ENCODE data around the gene SLIT3.

- TF ChIP-seq EZH2 (IDR thresholded peaks at IDR 0.05): no peak
- TF ChIP-seq, protein P1, sequence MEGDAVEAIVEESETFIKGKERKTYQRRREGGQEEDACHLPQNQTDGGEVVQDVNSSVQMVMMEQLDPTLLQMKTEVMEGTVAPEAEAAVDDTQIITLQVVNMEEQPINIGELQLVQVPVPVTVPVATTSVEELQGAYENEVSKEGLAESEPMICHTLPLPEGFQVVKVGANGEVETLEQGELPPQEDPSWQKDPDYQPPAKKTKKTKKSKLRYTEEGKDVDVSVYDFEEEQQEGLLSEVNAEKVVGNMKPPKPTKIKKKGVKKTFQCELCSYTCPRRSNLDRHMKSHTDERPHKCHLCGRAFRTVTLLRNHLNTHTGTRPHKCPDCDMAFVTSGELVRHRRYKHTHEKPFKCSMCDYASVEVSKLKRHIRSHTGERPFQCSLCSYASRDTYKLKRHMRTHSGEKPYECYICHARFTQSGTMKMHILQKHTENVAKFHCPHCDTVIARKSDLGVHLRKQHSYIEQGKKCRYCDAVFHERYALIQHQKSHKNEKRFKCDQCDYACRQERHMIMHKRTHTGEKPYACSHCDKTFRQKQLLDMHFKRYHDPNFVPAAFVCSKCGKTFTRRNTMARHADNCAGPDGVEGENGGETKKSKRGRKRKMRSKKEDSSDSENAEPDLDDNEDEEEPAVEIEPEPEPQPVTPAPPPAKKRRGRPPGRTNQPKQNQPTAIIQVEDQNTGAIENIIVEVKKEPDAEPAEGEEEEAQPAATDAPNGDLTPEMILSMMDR (IDR thresholded peaks at IDR 0.05 in 2 of 3, conservative IDR thresholded peaks at IDR 0.05 in 1 of 3; ENCODE audit: borderline replicate concordance in 1 of 3, insufficient read depth in 1 of 3, low read depth in 2 of 3, low read length in 2 of 3): no peak
- TF ChIP-seq POLR2A (IDR thresholded peaks at IDR 0.05; ENCODE audit: borderline replicate concordance, extremely low read depth, insufficient read depth, insufficient read length): no peak
- TF ChIP-seq, protein P2, sequence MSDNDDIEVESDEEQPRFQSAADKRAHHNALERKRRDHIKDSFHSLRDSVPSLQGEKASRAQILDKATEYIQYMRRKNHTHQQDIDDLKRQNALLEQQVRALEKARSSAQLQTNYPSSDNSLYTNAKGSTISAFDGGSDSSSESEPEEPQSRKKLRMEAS (IDR thresholded peaks at IDR 0.05): no peak
- no peak for TF ChIP-seq TCF7L2 (IDR thresholded peaks at IDR 0.05; ENCODE audit: borderline replicate concordance, extremely low read depth, insufficient read depth, insufficient read length)
- TF ChIP-seq EGR1 (IDR thresholded peaks at IDR 0.05; ENCODE audit: low read depth): no peak
- TF ChIP-seq ZNF274 (IDR thresholded peaks at IDR 0.05; ENCODE audit: low read depth, low read length): no peak
- TF ChIP-seq, protein P3, sequence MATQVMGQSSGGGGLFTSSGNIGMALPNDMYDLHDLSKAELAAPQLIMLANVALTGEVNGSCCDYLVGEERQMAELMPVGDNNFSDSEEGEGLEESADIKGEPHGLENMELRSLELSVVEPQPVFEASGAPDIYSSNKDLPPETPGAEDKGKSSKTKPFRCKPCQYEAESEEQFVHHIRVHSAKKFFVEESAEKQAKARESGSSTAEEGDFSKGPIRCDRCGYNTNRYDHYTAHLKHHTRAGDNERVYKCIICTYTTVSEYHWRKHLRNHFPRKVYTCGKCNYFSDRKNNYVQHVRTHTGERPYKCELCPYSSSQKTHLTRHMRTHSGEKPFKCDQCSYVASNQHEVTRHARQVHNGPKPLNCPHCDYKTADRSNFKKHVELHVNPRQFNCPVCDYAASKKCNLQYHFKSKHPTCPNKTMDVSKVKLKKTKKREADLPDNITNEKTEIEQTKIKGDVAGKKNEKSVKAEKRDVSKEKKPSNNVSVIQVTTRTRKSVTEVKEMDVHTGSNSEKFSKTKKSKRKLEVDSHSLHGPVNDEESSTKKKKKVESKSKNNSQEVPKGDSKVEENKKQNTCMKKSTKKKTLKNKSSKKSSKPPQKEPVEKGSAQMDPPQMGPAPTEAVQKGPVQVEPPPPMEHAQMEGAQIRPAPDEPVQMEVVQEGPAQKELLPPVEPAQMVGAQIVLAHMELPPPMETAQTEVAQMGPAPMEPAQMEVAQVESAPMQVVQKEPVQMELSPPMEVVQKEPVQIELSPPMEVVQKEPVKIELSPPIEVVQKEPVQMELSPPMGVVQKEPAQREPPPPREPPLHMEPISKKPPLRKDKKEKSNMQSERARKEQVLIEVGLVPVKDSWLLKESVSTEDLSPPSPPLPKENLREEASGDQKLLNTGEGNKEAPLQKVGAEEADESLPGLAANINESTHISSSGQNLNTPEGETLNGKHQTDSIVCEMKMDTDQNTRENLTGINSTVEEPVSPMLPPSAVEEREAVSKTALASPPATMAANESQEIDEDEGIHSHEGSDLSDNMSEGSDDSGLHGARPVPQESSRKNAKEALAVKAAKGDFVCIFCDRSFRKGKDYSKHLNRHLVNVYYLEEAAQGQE (IDR thresholded peaks at IDR 0.05; ENCODE audit: low read depth): no peak
- TF ChIP-seq CEBPB (IDR thresholded peaks at IDR 0.05; ENCODE audit: low read depth): no peak
- TF ChIP-seq SIN3A (IDR thresholded peaks at IDR 0.05; ENCODE audit: low read depth): no peak
These were observed 51.9 kb downstream of the SLIT3 start for GRCh38 chr5:169248996-169249395.

All from HCT116 (cell line).